H54 (cell line): ENCODE data around the gene IKBIP.
"Not testable (repeated sequence)": the region's sequence is repeated elsewhere in the genome, so short reads cannot be mapped to it uniquely, and the experiment has no call there.

ENCODE experiments used
- DNase-seq: peaks from one replicate; pipeline ENCODE4 v3.0.0; 2011; ENCODE audit warnings: low spot score, mixed read lengths; ENCODE audit not compliant: insufficient read length
- FAIRE-seq: peaks from 3 replicates; lab custom pipeline; 2011; peaks lifted over from hg19 to GRCh38; lab: Jason Lieb, UNC
- POLR2A ChIP-seq: IDR thresholded peaks from 2 replicates; pipeline ENCODE4 v1.6.1; 2011; ENCODE audit warnings: low read depth, mild to moderate bottlenecking, low read length

IKBIP gene

DNA sequence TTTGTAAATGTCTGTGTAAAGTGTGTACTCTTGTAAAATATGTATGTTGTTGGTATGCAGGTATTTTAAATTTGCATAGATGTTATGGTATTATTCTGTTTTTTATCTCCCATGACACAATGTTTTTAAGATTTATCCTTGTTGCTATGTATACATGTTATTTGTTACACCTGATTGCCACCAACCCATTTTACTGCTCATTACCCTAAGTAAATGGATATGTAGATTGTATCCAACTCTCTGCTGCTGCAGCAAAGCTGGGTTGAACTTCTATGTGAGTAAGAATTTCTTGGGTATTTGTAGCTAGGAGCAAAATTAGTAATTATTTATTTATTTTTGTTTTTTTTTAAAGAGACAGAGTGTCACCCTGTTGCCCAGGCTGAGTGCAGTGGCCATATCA is 6.7 kb upstream of the IKBIP start:
- DNase-seq: no peak
- TF ChIP-seq POLR2A: no peak
- no peak for FAIRE-seq

DNA sequence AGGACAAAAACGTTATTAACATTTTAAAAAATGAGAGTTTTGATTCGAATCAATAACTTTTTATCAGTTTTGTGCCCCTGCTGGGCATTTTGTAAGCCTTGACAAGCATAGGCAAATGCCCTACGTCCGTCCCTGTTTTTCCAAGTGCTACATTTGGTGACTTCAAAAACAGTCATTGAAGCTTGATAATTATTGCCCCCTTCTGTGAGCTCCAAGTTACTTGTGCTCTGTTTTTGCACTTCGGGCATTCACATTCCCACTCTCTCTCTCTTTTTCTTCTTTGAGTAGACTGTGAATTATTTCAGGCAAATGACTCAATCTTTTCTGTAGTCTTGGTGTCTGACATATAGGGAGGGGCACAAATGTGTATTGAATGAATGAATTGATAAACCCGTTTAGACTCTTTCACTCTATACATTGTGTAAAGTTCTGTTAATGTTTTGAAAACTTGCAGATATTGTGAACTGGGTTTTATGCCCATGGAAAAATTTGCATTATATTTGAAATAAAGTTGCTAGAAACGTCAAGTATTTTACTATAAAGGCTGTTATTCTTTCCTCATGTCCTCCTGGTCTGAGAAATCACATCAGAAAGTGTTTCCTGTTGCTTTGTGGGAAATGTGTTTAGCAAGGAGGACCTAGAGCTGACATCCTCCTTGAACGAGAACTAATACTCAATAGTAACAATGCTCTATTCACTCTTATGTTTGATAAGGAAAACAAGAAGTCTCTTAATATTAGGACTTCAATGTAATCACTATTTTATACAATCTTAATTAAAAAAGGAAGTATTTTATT is 1.9 kb upstream of the IKBIP start:
- no peak for DNase-seq
- FAIRE-seq: peak; percentile 30
- TF ChIP-seq POLR2A: no peak

DNA sequence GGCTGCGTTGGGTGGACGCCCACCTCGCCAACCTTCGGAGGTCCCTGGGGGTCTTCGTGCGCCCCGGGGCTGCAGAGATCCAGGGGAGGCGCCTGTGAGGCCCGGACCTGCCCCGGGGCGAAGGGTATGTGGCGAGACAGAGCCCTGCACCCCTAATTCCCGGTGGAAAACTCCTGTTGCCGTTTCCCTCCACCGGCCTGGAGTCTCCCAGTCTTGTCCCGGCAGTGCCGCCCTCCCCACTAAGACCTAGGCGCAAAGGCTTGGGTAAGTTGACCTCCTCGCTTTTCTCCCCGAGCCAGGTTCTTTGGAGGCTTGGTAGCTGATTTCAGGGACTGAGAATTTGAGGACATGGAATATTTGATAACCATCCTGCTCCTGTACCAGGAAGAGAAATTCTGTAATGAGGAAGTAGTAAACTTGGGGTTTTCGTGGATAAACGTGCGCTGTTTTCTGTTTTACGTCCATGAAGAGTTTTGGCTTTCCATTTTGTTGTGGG is 1.0 kb upstream of the IKBIP start:
- no peak for TF ChIP-seq POLR2A
- FAIRE-seq (no peak), DNase-seq (peak; percentile 26)

DNA sequence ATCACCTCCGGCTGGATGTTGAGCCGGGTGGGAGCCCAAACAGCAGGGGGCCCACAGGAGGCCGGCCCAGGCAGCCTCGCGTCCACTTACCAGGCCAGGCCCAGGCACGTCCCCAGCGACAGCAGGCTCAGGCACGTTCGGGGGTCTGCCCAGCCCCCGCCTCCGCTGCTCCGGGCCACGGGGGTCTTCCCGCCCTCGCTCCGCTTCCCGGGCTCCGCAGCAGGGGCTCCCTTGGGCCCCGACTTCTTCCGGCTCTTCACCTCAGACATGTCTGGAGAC is 216 bp downstream of the IKBIP start:
- no peak for FAIRE-seq
- DNase-seq: peak; percentile 29
- no peak for TF ChIP-seq POLR2A

DNA sequence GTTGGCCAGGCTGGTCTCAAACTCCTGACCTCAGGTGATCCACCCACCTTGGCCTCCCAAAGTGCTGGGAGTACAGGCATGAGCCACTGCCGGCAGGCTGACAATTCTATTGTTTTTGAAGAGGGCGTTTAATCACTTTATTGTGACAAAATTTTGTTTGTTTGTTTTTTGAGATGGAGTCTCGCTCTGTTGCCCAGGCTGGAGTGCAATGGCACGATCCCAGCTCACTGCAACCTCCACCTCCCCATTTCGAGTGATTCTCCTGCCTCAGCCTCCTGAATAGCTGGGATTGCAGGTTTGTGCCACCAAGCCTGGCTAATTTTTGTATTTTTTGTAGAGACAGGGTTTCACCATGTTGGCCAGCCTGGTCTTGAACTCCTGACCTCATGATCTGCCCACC is 1.8 kb downstream of the IKBIP start:
- DNase-seq, FAIRE-seq: not testable (repeated sequence)

DNA sequence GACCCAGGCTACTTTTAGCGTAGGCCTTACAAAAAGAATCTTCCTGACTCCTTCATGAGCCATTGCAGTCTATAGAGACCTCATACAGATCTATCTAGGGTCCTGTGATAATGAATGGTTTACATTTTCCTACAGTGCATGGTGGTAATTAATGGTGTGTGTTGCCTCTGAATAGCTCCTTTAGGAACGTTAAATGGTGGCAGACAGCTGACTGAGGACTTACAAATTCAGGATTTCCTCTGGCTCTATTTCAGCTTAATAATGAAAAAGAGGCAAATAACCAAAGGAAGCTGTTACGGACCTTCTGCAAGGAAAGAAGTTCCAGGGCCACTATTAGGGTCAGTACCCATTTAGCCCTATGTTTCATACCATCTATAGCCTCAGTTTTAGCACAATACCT is 5.1 kb downstream of the IKBIP start:
- FAIRE-seq (no peak), DNase-seq (no peak)
- TF ChIP-seq POLR2A: no peak

DNA sequence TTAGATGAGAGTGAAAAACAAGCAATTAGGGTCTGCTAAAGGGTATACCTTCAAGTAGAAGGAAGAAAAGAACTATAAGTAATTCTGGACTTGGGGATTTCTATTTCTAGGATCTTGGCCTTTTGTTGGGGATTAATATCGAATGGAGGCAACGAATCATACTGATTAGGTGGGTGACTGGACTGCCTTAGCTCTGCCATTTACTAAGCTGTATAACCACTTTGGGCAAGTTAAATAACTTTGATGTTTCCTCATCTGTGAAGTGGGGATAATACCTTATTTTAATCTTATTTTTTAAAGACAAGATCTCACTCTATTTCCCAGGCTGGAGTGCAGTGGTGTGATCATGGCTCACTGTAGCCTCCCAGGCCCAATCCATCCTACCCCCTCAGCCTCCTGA is 6.6 kb downstream of the IKBIP start:
- FAIRE-seq (no peak), DNase-seq (no peak)
- TF ChIP-seq POLR2A: no peak

DNA sequence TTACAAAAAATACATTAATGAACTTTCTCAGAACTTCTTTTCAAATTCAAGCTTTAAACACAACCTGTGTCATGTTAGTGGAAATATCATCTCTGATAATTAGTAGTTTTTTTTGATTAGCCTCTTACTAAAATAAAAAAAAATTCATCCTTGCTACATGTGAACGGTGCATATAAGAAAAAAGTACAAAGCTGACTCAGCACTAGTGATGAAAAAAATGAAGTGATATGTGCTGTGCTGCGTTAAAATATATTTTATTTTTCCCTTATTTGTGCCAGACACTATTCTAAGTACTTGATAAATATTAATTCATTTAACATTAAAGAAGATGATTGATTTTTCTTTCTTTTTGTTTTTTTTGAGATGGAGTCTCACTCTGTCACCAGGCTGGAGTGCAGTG is 7.5 kb downstream of the IKBIP start:
- FAIRE-seq (no peak), DNase-seq (no peak)

DNA sequence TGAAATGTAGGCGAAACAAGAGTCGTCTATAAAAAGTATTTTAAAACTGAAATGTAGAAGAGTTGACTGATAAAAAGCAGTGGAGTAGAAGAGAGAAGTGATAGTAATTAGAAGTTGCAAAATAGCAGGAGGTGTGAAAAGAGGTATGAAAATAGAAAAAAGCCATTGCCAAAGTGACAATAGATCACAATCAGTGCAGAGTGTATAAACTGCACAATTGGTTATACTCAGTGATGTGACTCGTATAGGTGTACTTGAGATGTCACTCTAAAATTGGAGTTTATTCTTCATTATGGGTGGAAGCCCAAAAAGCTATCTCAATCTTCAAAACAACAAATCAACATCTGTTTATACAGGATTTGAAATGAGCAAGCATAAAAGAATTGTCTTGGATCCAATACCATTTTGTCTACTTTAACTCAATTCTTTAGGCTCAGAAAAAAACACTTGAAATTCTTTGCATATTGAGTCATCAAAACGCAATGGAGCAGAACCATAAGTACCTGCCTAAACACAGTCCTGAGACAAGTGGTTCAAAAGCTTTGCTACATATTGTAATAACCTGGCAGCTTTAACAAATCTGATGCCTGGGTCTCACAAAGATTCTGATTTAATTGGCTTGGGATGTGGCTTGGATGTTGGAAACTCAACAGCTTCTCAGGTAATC is 8.8 kb downstream of the IKBIP start:
- TF ChIP-seq POLR2A: no peak
- FAIRE-seq (peak; percentile 91), DNase-seq (peak; percentile 44)

More for the DNA sequence above, 7.5 kb downstream of the IKBIP start:
- TF ChIP-seq POLR2A: no peak

DNA sequence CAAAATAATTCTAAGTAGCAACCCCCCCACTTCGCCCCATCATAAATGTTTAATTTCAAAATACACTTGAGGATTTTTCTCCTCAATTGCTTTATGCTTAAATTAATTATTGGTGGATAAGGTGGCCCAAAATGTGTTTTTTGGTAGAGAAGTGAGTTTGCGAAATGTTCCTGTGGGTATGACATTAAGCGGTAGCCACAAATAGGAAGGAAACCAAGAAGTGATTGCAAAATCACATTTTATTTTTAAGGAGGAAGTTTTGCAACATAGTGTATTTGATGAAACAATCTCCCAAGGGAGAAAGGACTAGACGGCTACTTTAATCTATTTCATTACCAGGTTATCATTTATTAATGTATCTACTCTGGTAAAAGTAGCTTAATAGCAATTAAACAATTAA is 25.6 kb downstream of the IKBIP start:
- FAIRE-seq (no peak), DNase-seq (no peak)
- no peak for TF ChIP-seq POLR2A

DNA sequence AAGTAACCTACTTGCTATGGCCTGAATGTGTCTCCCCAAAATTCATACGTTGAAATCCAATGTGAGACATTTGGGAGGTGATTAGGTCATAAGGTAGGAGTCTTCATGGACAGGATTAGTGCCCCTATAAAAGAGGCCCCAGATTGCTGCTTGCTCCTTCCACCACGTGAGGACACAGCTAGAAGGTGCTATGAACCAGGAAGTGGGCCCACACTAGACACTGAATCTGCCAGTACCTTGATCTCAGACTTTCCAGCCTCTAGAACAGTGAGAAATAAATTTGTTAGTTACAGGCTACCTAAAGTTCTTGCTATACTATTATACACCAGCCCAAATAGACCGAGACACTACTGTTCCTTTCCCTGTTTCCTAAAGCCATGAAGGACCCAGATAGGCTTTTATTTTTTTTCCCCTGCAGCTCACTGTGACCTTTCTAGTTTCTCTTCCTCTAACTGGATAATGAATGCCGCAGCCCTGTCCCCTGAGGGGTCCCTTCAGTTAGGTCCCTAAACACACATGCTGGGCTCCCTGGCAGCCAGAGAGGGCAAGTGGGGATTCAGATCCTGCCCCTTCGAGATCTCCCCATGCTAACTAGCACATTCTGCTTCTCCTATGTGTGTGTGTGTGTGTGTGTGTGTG is 31.8 kb downstream of the IKBIP start:
- no peak for TF ChIP-seq POLR2A
- no peak for DNase-seq
- no peak for FAIRE-seq

DNA sequence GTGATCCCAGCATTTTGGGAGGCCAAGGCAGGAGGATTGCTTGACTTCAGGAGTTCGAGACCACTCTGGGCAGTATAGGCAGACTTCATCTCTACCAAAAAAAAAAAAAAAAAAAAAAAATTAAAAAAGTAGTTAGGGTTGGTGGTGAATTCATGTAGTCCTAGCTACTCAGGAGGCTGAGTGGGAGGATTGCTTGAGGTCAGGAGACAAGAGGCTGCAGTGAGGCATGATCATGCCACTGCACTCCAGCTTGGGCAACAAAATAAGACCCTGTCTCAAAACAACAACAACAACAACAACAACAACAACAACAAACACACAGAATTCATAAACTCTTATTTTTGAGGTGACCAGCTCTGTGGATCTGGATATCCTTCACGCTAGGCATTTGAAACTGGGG is 34.0 kb downstream of the IKBIP start:
- TF ChIP-seq POLR2A: no peak
- DNase-seq: no peak
- no peak for FAIRE-seq

DNA sequence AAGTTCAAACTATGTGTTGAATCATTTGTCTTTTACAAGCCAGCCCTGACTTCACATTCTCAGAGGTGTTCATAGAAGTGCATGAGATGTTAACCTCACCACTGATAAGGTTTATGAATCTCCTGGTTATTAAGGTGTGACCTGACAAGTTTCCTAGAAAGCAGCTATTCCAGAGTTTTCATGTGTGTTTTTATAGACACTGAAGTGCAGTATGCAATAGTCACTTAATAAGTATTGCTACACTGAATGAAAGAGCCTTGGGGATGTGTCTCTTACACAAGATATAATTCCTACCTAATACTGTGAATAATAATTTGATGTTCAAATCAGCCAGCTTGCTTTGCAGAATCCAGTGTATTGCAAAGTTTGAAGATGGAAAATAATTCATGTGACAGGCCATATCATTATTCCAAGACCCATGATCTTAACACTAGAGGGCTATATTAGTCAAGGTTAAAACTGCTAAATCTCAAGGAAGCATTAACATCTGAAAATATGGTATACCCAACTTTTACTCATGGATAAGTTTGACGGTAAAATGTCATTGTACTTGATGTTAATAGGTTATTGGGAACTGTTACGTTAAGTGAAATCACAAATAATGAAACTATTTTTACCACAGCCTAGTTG is 38.1 kb downstream of the IKBIP start:
- DNase-seq (no peak), FAIRE-seq (no peak)
- no peak for TF ChIP-seq POLR2A

DNA sequence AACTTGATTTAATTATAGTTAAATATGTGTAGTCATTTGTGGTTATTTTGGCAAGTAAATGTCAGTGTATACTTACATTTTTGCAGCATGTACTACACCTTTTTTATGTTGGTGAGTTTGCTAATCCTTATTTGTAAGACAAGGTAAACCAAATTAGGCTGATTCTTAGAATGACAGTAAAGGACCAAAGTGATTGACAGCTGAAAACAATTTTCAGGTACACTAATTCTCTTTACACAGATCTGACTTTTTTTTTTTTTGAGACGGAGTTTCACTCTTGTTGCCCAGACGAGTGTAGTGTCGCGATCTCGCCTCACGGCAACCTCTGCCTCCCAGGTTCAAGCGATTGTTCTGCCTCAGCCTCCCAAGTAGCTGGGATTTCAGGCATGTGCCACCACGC is 42.7 kb downstream of the IKBIP start:
- no peak for TF ChIP-seq POLR2A
- FAIRE-seq (no peak), DNase-seq (no peak)

DNA sequence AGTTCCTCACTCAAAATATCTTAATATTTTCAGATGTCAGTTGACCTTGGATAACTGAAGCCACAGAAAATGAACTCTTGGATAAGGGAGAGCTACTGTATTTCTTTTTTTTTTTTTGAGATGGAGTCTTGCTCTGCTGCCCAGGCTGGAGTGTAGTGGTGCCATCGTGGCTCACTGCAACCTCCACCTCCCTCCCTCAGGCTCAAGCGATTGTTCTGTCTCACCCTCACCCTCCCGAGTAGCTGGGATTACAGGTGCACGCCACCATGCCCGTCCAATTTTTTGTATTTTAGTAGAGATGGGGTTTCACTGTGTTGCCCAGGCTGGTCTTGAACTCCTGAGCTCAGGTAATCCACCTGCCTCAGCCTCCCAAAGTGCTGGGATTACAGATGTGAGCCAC is 47.3 kb downstream of the IKBIP start:
- FAIRE-seq: not testable (repeated sequence)

More for the DNA sequence above, 47.3 kb downstream of the IKBIP start:
- DNase-seq: not testable (repeated sequence)
